MV-4-11 (cell line): Measurements from ENCODE around the gene DYTN.
A peak's percentile ranks its signal among the peaks of the same experiment; 100 is the strongest.

Experiments
- DNase-seq: peaks from one replicate; lab custom pipeline; 2025; lab: John Stamatoyannopoulos, UW

DYTN gene

GRCh38 chr2:206698811-206699210 lies 19.4 kb downstream of the DYTN start:
- no peak for DNase-seq

- DNase-seq = no peak
Observed at GRCh38 chr2:206696910-206697309, 21.3 kb downstream of the DYTN start.

DNA sequence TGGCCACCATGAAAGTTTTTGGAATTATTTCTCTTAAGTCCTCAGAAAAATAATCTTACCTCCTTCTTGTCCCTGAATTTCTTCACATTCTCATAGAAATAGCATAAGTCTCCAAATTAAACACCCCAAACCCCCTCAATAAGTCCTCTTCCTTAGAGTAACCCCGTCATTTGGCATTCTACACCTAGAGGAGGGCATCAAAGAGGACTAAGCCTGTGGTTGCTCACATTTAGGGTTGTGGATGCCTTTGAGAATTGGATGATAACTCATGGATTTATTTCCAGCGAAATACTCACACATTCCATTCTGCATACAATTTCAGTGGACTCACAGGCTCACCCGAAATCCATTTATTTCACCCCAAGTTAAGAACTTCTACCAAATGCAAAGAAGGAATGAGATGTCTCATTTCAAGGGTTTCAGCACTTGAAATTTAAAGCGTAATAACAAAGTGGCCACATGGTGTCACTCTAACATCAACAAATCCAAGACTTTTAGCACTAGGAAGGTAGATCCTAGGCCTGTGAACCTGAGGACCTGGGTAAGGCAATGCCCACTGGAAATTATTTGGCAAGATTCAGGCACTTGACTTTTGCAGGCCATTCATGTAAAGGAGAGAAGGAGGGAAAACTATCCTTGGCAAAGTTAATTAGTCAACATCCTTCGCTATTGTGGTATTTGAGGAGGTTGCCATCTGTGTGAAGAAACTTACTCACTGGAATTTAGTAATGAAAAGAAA lies 24.6 kb downstream of the DYTN start:
- peak; percentile 34 for DNase-seq

GRCh38 chr2:206692971-206693370 lies 25.2 kb downstream of the DYTN start:
- no peak for DNase-seq

DNA sequence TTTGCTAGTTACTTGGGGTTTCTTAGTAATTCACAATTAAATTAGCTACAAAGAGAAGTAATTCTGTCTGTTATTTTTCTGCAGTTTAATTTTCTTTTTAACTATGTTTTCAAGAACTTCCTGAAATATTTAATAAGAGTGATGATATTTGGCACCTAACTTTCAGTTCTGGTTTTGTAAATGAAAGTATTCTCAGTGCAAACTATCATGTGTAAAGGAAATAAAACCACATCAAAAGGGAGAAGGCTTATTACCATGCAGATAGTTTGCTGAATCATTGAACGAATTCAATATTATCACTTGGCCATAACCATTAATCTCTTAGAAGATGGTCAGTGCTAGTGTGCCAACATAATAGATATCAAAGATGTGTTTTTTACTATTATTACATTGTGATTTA lies 29.2 kb downstream of the DYTN start:
- no peak for DNase-seq

DNA sequence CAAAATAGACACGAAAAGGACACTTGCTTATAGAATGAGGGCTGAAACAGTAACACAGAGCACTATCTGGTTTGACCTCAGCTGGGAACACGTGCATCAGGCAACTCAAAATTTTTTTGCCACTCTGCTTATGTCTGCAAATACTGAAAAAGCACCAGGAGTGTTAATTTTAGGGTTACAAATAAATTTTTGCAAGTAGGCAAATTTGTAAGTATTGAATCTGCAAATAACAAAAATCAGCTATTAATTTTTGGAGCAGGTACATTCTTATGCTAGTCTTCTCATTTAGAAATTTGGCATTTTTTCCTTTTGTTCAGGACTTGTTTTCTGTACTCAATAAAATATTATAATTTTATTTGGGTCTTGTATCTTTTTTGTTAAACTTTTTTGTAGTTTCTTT lies 29.7 kb downstream of the DYTN start:
- no peak for DNase-seq

GRCh38 chr2:206683546-206683945 lies 34.6 kb downstream of the DYTN start:
- DNase-seq = no peak

DNA sequence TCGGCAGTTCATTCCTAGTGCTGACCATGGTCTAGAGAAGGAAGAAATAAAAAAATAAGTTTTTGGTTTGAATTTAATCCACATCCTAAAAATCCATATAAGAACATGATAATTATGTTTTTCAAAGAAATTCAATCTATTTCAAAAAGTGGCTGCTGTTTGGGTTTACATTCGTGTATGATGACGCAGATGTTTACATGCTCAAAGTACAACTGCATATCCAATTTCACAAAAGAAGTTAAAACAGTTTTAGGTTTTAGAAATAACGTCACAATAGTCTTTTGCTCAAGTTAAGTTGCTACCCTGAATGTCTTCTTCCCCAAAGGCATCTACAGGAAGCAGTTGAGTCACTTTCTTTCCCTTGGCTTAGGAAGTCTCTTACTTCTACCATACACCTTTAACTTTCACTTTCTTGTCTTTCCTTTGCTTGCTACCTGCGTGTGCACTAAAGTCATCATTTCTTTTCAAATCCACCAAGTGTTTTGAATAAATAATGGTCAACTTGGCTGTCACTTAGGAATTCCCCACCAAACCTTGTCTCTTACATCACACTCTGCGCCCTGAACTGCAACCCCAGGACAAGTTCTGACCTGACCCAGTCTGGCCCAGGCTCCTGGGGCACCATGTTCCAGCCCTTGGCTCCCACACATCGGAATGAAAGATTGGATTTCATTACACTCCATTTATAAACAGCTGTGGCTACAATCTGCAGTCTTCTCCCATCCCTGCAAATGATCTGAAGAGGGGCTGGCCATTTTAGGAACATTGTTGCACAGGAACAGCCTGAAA lies 47.5 kb downstream of the DYTN start:
- no peak for DNase-seq

DNA sequence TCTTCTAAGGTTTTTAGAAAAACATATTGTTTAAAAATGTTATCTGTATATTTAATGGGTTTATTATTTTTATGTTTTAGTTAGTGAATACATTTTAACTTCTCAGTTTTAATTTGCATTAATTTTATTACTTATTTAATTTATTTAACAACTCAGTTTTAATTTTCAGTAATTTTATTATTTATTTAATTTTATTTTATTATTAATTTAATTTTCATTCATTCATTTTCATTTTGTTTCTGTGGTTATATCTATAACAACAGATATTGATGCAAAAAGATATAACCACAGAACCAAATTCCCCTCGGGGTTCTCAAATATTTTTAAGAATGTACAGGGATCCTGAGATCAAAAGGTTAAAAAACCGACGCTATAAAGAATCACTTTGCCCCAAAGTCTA lies 52.9 kb downstream of the DYTN start:
- DNase-seq = no peak

DNA sequence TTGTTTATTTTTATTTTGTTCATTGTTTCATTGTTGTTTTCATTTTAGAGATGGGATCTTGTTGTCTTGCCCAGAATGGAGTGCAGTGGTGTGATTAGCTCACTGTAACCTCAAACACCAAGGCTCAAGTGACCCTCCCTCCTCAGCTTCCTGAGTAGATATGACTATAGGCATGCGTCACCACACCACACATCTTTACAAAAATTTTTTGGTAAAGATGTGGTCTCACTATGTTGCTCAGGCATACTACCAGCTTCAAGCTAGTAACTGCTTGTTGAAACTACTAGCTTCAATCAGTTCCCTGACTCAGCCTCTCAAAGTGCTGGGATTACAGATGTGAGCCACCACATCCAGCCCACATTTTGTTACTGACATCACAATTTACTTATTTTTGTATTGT lies 61.1 kb downstream of the DYTN start:
- DNase-seq = no peak

- no peak for DNase-seq
Observed at GRCh38 chr2:206647985-206648384, 70.2 kb downstream of the DYTN start.

- no peak for DNase-seq
Observed at GRCh38 chr2:206642075-206643025, 75.8 kb downstream of the DYTN start, which contains the start of gene FAM237A. TSS of gene FAM237A (plus strand) at chr2:206642487. CDS start at chr2:206644237, 1,750 bp downstream.

GRCh38 chr2:206641226-206641625 lies 77.0 kb downstream of the DYTN start:
- no peak for DNase-seq

- DNase-seq = no peak
Observed at GRCh38 chr2:206639636-206640035, 78.6 kb downstream of the DYTN start.

DNA sequence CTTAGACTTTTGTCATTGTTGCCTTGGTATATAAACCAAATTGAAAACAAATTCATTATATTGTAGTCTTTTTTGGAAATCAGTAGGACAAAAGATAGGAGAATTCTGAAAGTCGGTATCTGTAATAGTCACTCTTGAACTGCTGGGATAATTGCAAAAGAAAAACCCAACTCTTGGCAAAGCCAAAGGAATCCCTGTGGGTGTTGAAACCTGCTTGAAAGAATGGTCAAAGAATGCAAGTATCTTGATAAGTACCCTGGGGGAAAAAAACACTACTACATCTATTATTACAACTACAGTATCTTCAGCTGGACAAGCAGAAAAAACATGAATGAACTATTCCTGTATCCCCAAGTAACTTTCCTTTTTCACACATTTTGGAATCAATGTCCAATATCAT lies 83.2 kb downstream of the DYTN start:
- no peak for DNase-seq

DNA sequence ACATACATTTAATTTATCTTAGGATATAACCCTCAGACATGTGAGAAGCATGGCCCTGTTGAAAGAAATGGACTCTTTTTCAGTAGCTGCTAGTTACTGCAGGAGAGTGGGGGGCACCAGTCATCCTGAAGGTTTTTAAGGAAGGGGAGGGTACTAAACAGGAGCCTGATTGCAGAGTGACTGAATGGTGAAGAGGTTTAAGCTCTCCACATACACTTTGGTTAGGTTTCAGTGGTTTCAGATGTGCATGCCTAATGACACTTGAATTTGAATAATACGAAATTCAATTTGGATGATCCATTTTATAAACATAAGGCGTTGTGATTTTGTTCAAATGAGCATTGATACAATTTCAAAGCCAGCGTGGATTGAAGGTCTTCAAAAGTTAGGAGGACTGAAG lies 86.9 kb downstream of the DYTN start:
- DNase-seq = no peak

GRCh38 chr2:206627632-206628031 lies 90.6 kb downstream of the DYTN start:
- DNase-seq = no peak

- DNase-seq = no peak
Observed at GRCh38 chr2:206626108-206626507, 92.1 kb downstream of the DYTN start.

DNA sequence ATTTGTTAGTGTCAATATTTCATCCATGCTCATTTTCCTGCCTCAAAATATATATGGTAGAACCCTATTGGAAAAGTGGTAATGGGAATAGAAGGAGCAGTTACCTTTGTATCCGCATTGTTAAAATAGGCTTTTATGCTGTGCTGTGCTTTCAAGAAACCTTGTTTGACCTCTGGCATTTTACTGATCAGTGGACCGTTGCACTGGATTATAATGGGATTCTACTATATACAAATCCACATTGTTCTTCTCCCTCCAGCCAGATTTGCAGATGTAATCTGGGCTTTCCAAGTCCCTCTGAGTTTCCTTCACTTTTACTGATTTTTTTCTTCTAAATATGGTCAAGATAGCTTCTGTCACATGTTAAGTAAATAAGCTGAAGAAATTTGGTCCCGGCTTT lies 99.2 kb downstream of the DYTN start:
- DNase-seq = no peak

DNA sequence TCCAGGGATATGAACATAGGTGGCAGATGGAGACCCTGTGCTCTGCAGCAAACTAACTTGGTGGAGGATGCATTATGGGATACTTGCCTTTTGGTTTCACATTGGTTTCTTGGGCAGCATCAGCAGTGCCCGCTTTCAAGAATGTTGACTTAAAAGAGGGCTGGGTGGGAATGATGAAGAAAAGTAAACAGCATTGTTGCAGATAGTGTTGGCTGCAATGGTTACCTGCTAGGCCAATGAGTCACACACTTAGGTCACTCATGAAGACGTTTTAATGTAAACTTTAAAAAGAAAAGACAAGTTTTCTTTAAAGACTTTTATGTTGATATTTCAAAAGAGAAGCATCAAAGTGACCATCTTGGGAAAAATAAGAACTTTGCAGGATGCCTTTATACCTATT lies 102.0 kb downstream of the DYTN start:
- no peak for DNase-seq

- no peak for DNase-seq
Observed at GRCh38 chr2:206615417-206616089, 102.6 kb downstream of the DYTN start.

GRCh38 chr2:206614811-206615210 lies 103.4 kb downstream of the DYTN start:
- DNase-seq = peak; percentile 94
